DOHH2 (cell line): ENCODE data around the gene SLC47A2.

Experiments used
- H3F3A ChIP-seq: fragments of 200-600 bp; sonication (generic), shearing (Covaris generic); 2 replicates; pipeline ENCODE4 v1.6.0; 2016; ENCODE audit warnings: antibody characterized with exemption, mild to moderate bottlenecking; ENCODE audit not compliant: control insufficient read depth, insufficient read depth
- H3K27ac ChIP-seq: fragments of 200-600 bp; sonication (generic); 2 replicates; pipeline ENCODE4 v1.5.1; 2014; ENCODE audit warnings: low read depth, mild to moderate bottlenecking, low read length, moderate library complexity
- H3K27me3 ChIP-seq: fragments of 200-600 bp; sonication (generic); 2 replicates; pipeline ENCODE4 v1.6.1; 2014; ENCODE audit warnings: mild to moderate bottlenecking, low read length, mixed read lengths; ENCODE audit not compliant: control insufficient read depth
- H3K36me3 ChIP-seq: fragments of 200-600 bp; sonication (generic); 2 replicates; pipeline ENCODE4 v1.6.1; 2014; ENCODE audit warnings: mild to moderate bottlenecking, low read length, moderate library complexity, mixed read lengths; ENCODE audit not compliant: control insufficient read depth
- H3K4me1 ChIP-seq: fragments of 200-600 bp; sonication (generic); 2 replicates; pipeline ENCODE4 v1.6.1; 2014; ENCODE audit warnings: mild to moderate bottlenecking, low read length, mixed read lengths; ENCODE audit not compliant: control insufficient read depth
- H3K4me2 ChIP-seq: fragments of 200-600 bp; sonication (generic); 2 replicates; pipeline ENCODE4 v1.6.0; 2014; ENCODE audit warnings: mild to moderate bottlenecking, low read length, moderate library complexity
- H3K4me3 ChIP-seq: fragments of 200-600 bp; sonication (generic); 2 replicates; pipeline ENCODE4 v1.5.1; 2014; ENCODE audit warnings: mild to moderate bottlenecking, low read length, mixed read lengths
- H3K79me2 ChIP-seq: fragments of 200-600 bp; sonication (generic); 2 replicates; pipeline ENCODE4 v1.6.1; 2014; ENCODE audit warnings: mild to moderate bottlenecking, low read length, mixed read lengths; ENCODE audit not compliant: control insufficient read depth
- H3K9me2 ChIP-seq: fragments of 200-600 bp; sonication (generic); replicated peaks from 2 replicates; pipeline ENCODE4 v1.6.1; 2014; ENCODE audit warnings: mild to moderate bottlenecking, low read length, mixed read lengths; ENCODE audit not compliant: control insufficient read depth
- H3K9me3 ChIP-seq: fragments of 200-600 bp; sonication (generic); 2 replicates; pipeline ENCODE4 v1.6.1; 2014; ENCODE audit warnings: antibody characterized with exemption, low read length, mixed read lengths; ENCODE audit not compliant: control insufficient read depth, insufficient read depth
- H4K20me1 ChIP-seq: fragments of 200-600 bp; sonication (generic); 2 replicates; pipeline ENCODE4 v1.6.0; 2014; ENCODE audit warnings: low read depth, mild to moderate bottlenecking, antibody characterized with exemption, low read length, moderate library complexity; ENCODE audit not compliant: control insufficient read depth, insufficient read depth
- CTCF ChIP-seq: fragments of 200-600 bp; sonication (generic); IDR thresholded peaks from one replicate; pipeline ENCODE4 v1.5.1; 2014; ENCODE audit warnings: antibody characterized with exemption, mild to moderate bottlenecking, low read depth, low read length; ENCODE audit not compliant: poor library complexity, severe bottlenecking
- EZH2phosphoT487 ChIP-seq: fragments of 200-600 bp; sonication (generic); IDR thresholded peaks from 2 replicates; pipeline ENCODE4 v1.6.1; 2017; ENCODE audit warnings: borderline replicate concordance, mild to moderate bottlenecking, antibody characterized with exemption, low read length, moderate library complexity, mixed read lengths

The SLC47A2 gene

GRCh38 chr17:19759568-19760549 is 43.5 kb upstream of the SLC47A2 start:
- no peaks in the 10 kb centered on the region for H3K9me2 ChIP-seq
- H3K4me2 ChIP-seq: no peak overlapping the region
- H3K27ac ChIP-seq: no peak overlapping the region
- H3K9me3 ChIP-seq: no peaks in the 10 kb centered on the region
- peaks cover 8% of the 10 kb centered on the region; the same call in 1 of the 2 replicates for H3K27me3 ChIP-seq
- no peak overlapping the region for H3K4me3 ChIP-seq
- no peak for TF ChIP-seq CTCF
- TF ChIP-seq EZH2phosphoT487: no peak
- H3K36me3 ChIP-seq: no peaks in the 10 kb centered on the region
- no peaks in the 10 kb centered on the region for H3K79me2 ChIP-seq
- peaks cover 1% of the 10 kb centered on the region; the same call in 1 of the 2 replicates for H3K4me1 ChIP-seq
- no peaks in the 10 kb centered on the region for H3F3A ChIP-seq
- no peaks in the 10 kb centered on the region for H4K20me1 ChIP-seq

- Histone ChIP-seq H3K4me2 (no peak overlapping the region), H3K27me3 (peaks cover 8% of the 10 kb centered on the region; the same call in 1 of the 2 replicates), H3K4me1 (peaks cover 4% of the 10 kb centered on the region; the same call in 1 of the 2 replicates), H3K27ac (no peak overlapping the region), H3K79me2 (no peaks in the 10 kb centered on the region), H3K9me2 (no peaks in the 10 kb centered on the region), H3K36me3 (no peaks in the 10 kb centered on the region), H3K9me3 (no peaks in the 10 kb centered on the region), H3F3A (no peaks in the 10 kb centered on the region), H3K4me3 (no peak overlapping the region), H4K20me1 (no peaks in the 10 kb centered on the region)
- no peak for TF ChIP-seq CTCF
- TF ChIP-seq EZH2phosphoT487: no peak
Measured at GRCh38 chr17:19757536-19758180, 41.3 kb upstream of the SLC47A2 start.

- Histone ChIP-seq H3F3A (no peaks in the 10 kb centered on the region), H3K79me2 (no peaks in the 10 kb centered on the region), H3K36me3 (no peaks in the 10 kb centered on the region), H3K4me3 (no peak overlapping the region), H4K20me1 (no peaks in the 10 kb centered on the region), H3K9me2 (no peaks in the 10 kb centered on the region), H3K9me3 (no peaks in the 10 kb centered on the region), H3K4me1 (peaks cover 4% of the 10 kb centered on the region; the same call in 1 of the 2 replicates), H3K27me3 (peaks cover 8% of the 10 kb centered on the region; the same call in 1 of the 2 replicates), H3K27ac (no peak overlapping the region), H3K4me2 (no peak overlapping the region)
- TF ChIP-seq CTCF (no peak), EZH2phosphoT487 (no peak)
Measured at GRCh38 chr17:19756546-19756945, 40.2 kb upstream of the SLC47A2 start.
